Measurements from ENCODE around the gene JUND.

JUND gene

GRCh38 chr19:18233224-18233825 lies 48.1 kb downstream of the JUND start:
- peak; percentile 34 for DNase-seq

DNA sequence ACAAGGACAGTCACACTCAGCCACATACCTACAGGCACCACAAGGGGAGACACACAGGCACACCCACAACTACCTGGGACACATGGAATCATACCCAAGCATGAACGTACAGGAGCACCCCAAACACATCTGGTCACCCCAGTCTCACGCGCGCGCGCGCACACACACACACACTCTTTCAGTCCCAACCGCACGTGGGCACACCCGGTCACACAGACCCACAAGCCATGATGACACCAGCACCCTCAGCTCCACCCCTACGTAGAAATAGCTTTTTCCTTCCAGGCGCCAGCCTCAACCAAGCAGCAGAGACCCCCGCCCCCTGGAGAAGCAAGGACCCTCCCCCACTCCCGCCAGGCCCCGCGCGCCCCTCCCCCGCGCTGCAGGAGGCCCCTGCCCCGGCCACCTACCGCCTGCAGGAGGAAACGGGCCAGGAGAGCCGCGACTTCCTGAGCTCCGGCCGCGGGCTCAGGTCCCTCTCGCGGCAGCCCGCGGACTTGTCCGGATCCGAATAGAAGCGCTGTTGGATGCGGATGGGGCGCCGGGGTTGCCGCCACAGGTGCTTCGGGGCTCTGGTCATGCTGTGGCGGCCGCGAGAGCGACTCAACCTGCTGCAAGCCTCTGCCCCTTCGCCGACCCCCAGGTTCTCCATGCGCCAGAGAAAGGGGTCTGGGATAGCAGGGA lies 48.7 kb downstream of the JUND start:
- DNase-seq, result no peak

GRCh38 chr19:18231775-18232174 lies 49.6 kb downstream of the JUND start:
- DNase-seq, result no peak

- no peak for DNase-seq
Measured at GRCh38 chr19:18230941-18231734, 50.3 kb downstream of the JUND start.

GRCh38 chr19:18229915-18230314 lies 51.5 kb downstream of the JUND start:
- DNase-seq, result no peak

All from activated CD8-positive, alpha-beta memory T cell treated with anti-CD3 and anti-CD28 coated beads, Interleukin-2, amount 50 U/mL, for 4 hours (primary cell).